IMR-90 (cell line): ENCODE measurements around the gene PDZRN3. TPM values are rescaled to one million over a fixed set of nuclear protein-coding genes. Genes with fewer than 3 reads are reported as not detected.

Experiments
- ATAC-seq: fragments of 200-7000 bp; cut with Tn5 transposase; 2 replicates; pipeline ENCODE4 v1.9.1; 2020; ENCODE audit warnings: low read depth, mild to moderate bottlenecking, moderate library complexity
- BruUV-seq: library from RNA; stranded (reverse); fragments of 400-500 nt; replicated peaks from 2 replicates; lab custom pipeline; 2021; lab: Mats Ljungman, UMichigan
- CTCF ChIA-PET: fragments of 300-600 bp; formaldehyde crosslinking; extraction: SDS; loops from one replicate; lab custom pipeline; 2021; ENCODE audit warnings: antibody characterized with exemption; lab: Yijun Ruan, JAX
- POLR2A ChIA-PET: fragments of 300-600 bp; sonication (Branson Sonifier 250); formaldehyde crosslinking; loops from one replicate; lab custom pipeline; 2022; ENCODE audit warnings: antibody characterized with exemption; ENCODE audit not compliant: unreplicated experiment; lab: Charles Lee
- DNase-seq: peaks from one replicate; pipeline ENCODE4 v3.0.0; 2013
- H2AFZ ChIP-seq: replicated peaks from 2 replicates; pipeline ENCODE3; 2013; ENCODE audit warnings: low read length, mild to moderate bottlenecking; ENCODE audit not compliant: poor library complexity
- H2AK5ac ChIP-seq: 2 replicates; pipeline ENCODE4 v1.6.1; 2013; ENCODE audit warnings: low read depth, low read length, inconsistent platforms
- H2AK9ac ChIP-seq: replicated peaks from 2 replicates; pipeline ENCODE3; 2013; ENCODE audit warnings: mild to moderate bottlenecking, low read depth, low read length, moderate library complexity; ENCODE audit not compliant: poor library complexity
- H2BK120ac ChIP-seq: 2 replicates; pipeline ENCODE4 v1.6.1; 2013; ENCODE audit warnings: low read depth, low read length, inconsistent platforms
- H2BK15ac ChIP-seq: 3 replicates; pipeline ENCODE4 v1.6.1; 2013; ENCODE audit warnings: low read depth, low read length, inconsistent platforms
- H2BK20ac ChIP-seq: 2 replicates; pipeline ENCODE4 v1.6.1; 2013; ENCODE audit warnings: low read depth, mild to moderate bottlenecking, inconsistent platforms, low read length, moderate library complexity
- H2BK5ac ChIP-seq: 2 replicates; pipeline ENCODE4 v1.6.1; 2013; ENCODE audit warnings: mild to moderate bottlenecking, low read depth, low read length, inconsistent platforms; ENCODE audit not compliant: poor library complexity, severe bottlenecking
- H3K14ac ChIP-seq: replicated peaks from 2 replicates; pipeline ENCODE4 v1.6.1; 2013; ENCODE audit warnings: low read depth, low read length, inconsistent platforms
- H3K18ac ChIP-seq: 2 replicates; pipeline ENCODE4 v1.6.1; 2013; ENCODE audit warnings: low read depth, low read length, control low read depth
- H3K23ac ChIP-seq: 2 replicates; pipeline ENCODE4 v1.6.1; 2013; ENCODE audit warnings: low read depth, low read length, inconsistent platforms
- H3K27ac ChIP-seq: 2 replicates; pipeline ENCODE4 v1.5.1; 2013; ENCODE audit warnings: mild to moderate bottlenecking, control low read depth, low read length; ENCODE audit not compliant: insufficient read depth
- H3K27me3 ChIP-seq: 2 replicates; pipeline ENCODE4 v1.6.1; 2013; ENCODE audit warnings: low read length; ENCODE audit not compliant: control insufficient read depth, insufficient read depth
- H3K36me3 ChIP-seq: 2 replicates; pipeline ENCODE4 v1.6.1; 2013; ENCODE audit warnings: low read length, mixed read lengths; ENCODE audit not compliant: control insufficient read depth, insufficient read depth
- H3K4ac ChIP-seq: 2 replicates; pipeline ENCODE4 v1.6.1; 2013; ENCODE audit warnings: low read depth, low read length, inconsistent platforms
- H3K4me1 ChIP-seq: 2 replicates; pipeline ENCODE4 v1.6.1; 2013; ENCODE audit warnings: low read length, mixed read lengths; ENCODE audit not compliant: control insufficient read depth, insufficient read depth
- H3K4me2 ChIP-seq: 2 replicates; pipeline ENCODE4 v1.6.1; 2013; ENCODE audit warnings: low read depth, mild to moderate bottlenecking, control low read depth, low read length, moderate library complexity
- H3K4me3 ChIP-seq: 2 replicates; pipeline ENCODE4 v1.5.1; 2013; ENCODE audit warnings: low read depth, mild to moderate bottlenecking, control low read depth, low read length, moderate library complexity; ENCODE audit not compliant: insufficient read depth
- H3K56ac ChIP-seq: 2 replicates; pipeline ENCODE4 v1.6.1; 2013; ENCODE audit warnings: low read length, inconsistent platforms; ENCODE audit not compliant: insufficient read depth; ENCODE audit errors: extremely low read depth
- H3K79me1 ChIP-seq, 2 experiments: 2 replicates each; pipeline ENCODE4 v1.6.1; 2013; ENCODE audit warnings: low read length in 2 of 2, inconsistent platforms in 1 of 2, low read depth in 1 of 2
- H3K9ac ChIP-seq: 2 replicates; pipeline ENCODE4 v1.6.1; 2013; ENCODE audit warnings: low read depth, low read length, control low read depth
- H3K9me1 ChIP-seq: 2 replicates; pipeline ENCODE4 v1.6.1; 2013; ENCODE audit warnings: low read length, inconsistent platforms; ENCODE audit not compliant: insufficient read depth
- H3K9me3 ChIP-seq: 2 replicates; pipeline ENCODE4 v1.6.1; 2013; ENCODE audit warnings: low read length; ENCODE audit not compliant: control insufficient read depth, insufficient read depth
- H4K20me1 ChIP-seq: 2 replicates; pipeline ENCODE4 v1.6.1; 2013; ENCODE audit warnings: low read length, inconsistent platforms; ENCODE audit not compliant: insufficient read depth
- H4K5ac ChIP-seq: 2 replicates; pipeline ENCODE4 v1.6.1; 2013; ENCODE audit warnings: mild to moderate bottlenecking, low read depth, low read length, control low read depth
- H4K8ac ChIP-seq, 2 experiments: 2 replicates each; pipeline ENCODE4 v1.6.1; 2013; ENCODE audit warnings: low read depth in 2 of 2, low read length in 2 of 2, control low read depth in 1 of 2, inconsistent platforms in 1 of 2
- H4K91ac ChIP-seq: 2 replicates; pipeline ENCODE4 v1.6.1; 2013; ENCODE audit warnings: low read depth, low read length, inconsistent platforms; ENCODE audit not compliant: insufficient read depth
- BHLHE40 ChIP-seq: fragments of 150-350 bp; IDR thresholded peaks from 2 replicates; pipeline ENCODE4 v1.6.1; 2016; ENCODE audit warnings: mild to moderate bottlenecking, low read depth, low read length
- CEBPB ChIP-seq: IDR thresholded peaks from 2 replicates; pipeline ENCODE4 v1.6.1; 2012; ENCODE audit warnings: low read depth, low read length, improper control_type of control experiment
- CHD1 ChIP-seq: IDR thresholded peaks from 2 replicates; pipeline ENCODE4 v1.6.1; 2012; ENCODE audit warnings: low read depth, low read length, improper control_type of control experiment
- FOS ChIP-seq: fragments of 150-350 bp; IDR thresholded peaks from 2 replicates; pipeline ENCODE4 v1.6.1; 2016; ENCODE audit warnings: low read depth, low read length
- MAFK ChIP-seq: IDR thresholded peaks from 2 replicates; pipeline ENCODE4 v1.6.1; 2012; ENCODE audit warnings: low read depth, low read length, improper control_type of control experiment
- MAZ ChIP-seq: IDR thresholded peaks from 2 replicates; pipeline ENCODE4 v1.6.1; 2012; ENCODE audit warnings: low read depth, mild to moderate bottlenecking, low read length, improper control_type of control experiment, moderate library complexity, borderline replicate concordance
- MXI1 ChIP-seq: IDR thresholded peaks from 2 replicates; pipeline ENCODE4 v1.6.1; 2012; ENCODE audit warnings: low read depth, mild to moderate bottlenecking, low read length, moderate library complexity, borderline replicate concordance
- NFE2L2 ChIP-seq: fragments of 150-350 bp; IDR thresholded peaks from 2 replicates; pipeline ENCODE4 v1.6.1; 2016; ENCODE audit warnings: low read depth, mild to moderate bottlenecking, low read length
- POLR2A ChIP-seq: IDR thresholded peaks from 2 replicates; pipeline ENCODE4 v1.6.1; 2012; ENCODE audit warnings: mild to moderate bottlenecking, low read depth, low read length
- RAD21 ChIP-seq: IDR thresholded peaks from 2 replicates; pipeline ENCODE4 v1.6.1; 2012; ENCODE audit warnings: low read length, improper control_type of control experiment
- RCOR1 ChIP-seq: IDR thresholded peaks from 2 replicates; pipeline ENCODE4 v1.6.1; 2012; ENCODE audit warnings: mild to moderate bottlenecking, low read length, improper control_type of control experiment; ENCODE audit not compliant: insufficient replicate concordance
- RFX5 ChIP-seq: IDR thresholded peaks from 2 replicates; pipeline ENCODE4 v1.8.0; 2012; ENCODE audit warnings: low read depth, mild to moderate bottlenecking, low read length, moderate library complexity
- SMC3 ChIP-seq: fragments of 150-350 bp; IDR thresholded peaks from 2 replicates; pipeline ENCODE4 v1.6.1; 2016; ENCODE audit warnings: low read depth, mild to moderate bottlenecking, antibody characterized with exemption, low read length, moderate library complexity
- WGBS, 2 experiments: methylation state at CpG; one replicate each; pipeline versions ENCODE4 v1.1.5 to v1.1.7; 2013; ENCODE audit warnings: missing lambda C conversion rate in 2 of 2; ENCODE audit not compliant: insufficient read length in 1 of 2; ENCODE audit errors: extremely low coverage in 2 of 2; 5-methylcytosine and 5-hydroxymethylcytosine counted together
- dilution Hi-C: fragments of 300-500 bp; cut with HindIII; formaldehyde crosslinking; loops from one replicate; pipeline ENCODE4 v1.14.3; 2018; ENCODE audit warnings: low sequenced_read_pairs; ENCODE audit not compliant: unreplicated experiment
- in situ Hi-C: fragments of 300-500 bp; cut with MboI; formaldehyde crosslinking; loops from 3 replicates; pipeline ENCODE4 v1.14.3; 2019; ENCODE audit warnings: low sequenced_read_pairs, inconsistent platforms, mixed read lengths
- intact Hi-C: fragments of 100-400 bp; cut with micrococcal nuclease; formaldehyde crosslinking; loops from 2 replicates; pipeline ENCODE4 v1.10.0; 2022
- polyA plus RNA-seq, 3 experiments: library from polyadenylated mRNA; depleted of rRNA; stranded (reverse); fragments of >200 nt; gene quantifications; 2 replicates each; pipeline ENCODE4 v1.2.3, GENCODE V29; 2012; ENCODE audit warnings: low replicate concordance in 1 of 3
- total RNA-seq: library from RNA; depleted of rRNA; stranded (reverse); fragments of >200 nt; gene quantifications from 2 replicates; pipeline ENCODE4 v1.2.3, GENCODE V29; 2012
- TF ChIP-seq, protein P1 (sequence below): fragments of 150-350 bp; IDR thresholded peaks from 2 replicates; pipeline ENCODE4 v1.6.1; 2016; ENCODE audit warnings: low read depth, mild to moderate bottlenecking, low read length, moderate library complexity, borderline replicate concordance
- TF ChIP-seq, protein P2 (sequence below): conservative IDR thresholded peaks from 2 replicates; pipeline ENCODE4 v1.5.1; 2012; ENCODE audit warnings: mild to moderate bottlenecking, low read depth, low read length, improper control_type of control experiment

PDZRN3 gene
- total and polyA plus RNA-seq, 2 of the 4 experiments (the other 2 are of a cell fraction) = 9.4 to 17.0 TPM

GRCh38 chr3:73352841-73353645, 271.7 kb downstream of the PDZRN3 start:
- ChIA-PET CTCF (no interaction called here), POLR2A (interaction anchor here (0.5 kb wide), 1 partner anchor 233 kb away, joined by 9 read pairs; no protein-coding TSS in a partner anchor)
- no peak overlapping the region for H3K56ac ChIP-seq
- no peak overlapping the region for H3K27ac ChIP-seq
- no peaks in the 10 kb centered on the region for H4K20me1 ChIP-seq
- WGBS, 2 experiments = no CpG with 5 or more reads among the region's 8 CpGs
- no peaks in the 10 kb centered on the region for H3K36me3 ChIP-seq
- H2BK5ac ChIP-seq = no peak overlapping the region
- dilution Hi-C loops = no loop called here
- no peak for DNase-seq
- H3K27me3 ChIP-seq = peaks cover 27% of the 10 kb centered on the region
- no peak overlapping the region for H2AFZ ChIP-seq
- H4K8ac ChIP-seq = no peak overlapping the region
- no peak overlapping the region for H3K14ac ChIP-seq
- no TSS peak for BruUV-seq
- H2BK15ac ChIP-seq = no peak overlapping the region
- H2AK9ac ChIP-seq = no peak overlapping the region
- in situ Hi-C loops = loop anchor here (25.0 kb wide), 1 partner anchor 91 kb away; no protein-coding TSS in a partner anchor
- intact Hi-C loops = no loop called here
- no peaks in the 10 kb centered on the region for H3K9me1 ChIP-seq
- H3K9me3 ChIP-seq = no peaks in the 10 kb centered on the region
- H2AK5ac ChIP-seq = no peak overlapping the region
- no peak overlapping the region for H3K4me3 ChIP-seq
- H4K91ac ChIP-seq = no peak overlapping the region
- H4K5ac ChIP-seq = no peak overlapping the region
- no peak overlapping the region for H3K23ac ChIP-seq
- no peak overlapping the region for H2BK20ac ChIP-seq
- H3K18ac ChIP-seq = no peak overlapping the region
- H2BK120ac ChIP-seq = no peak overlapping the region
- H3K79me1 ChIP-seq = no peaks in the 10 kb centered on the region
- ATAC-seq = no peak; the same call in 1 of the 2 replicates
- no peak overlapping the region for H3K9ac ChIP-seq
- no peak overlapping the region for H3K4ac ChIP-seq
- no peak overlapping the region for H3K4me2 ChIP-seq
- no peaks in the 10 kb centered on the region for H3K4me1 ChIP-seq
- TF ChIP-seq MAFK (no peak), RCOR1 (no peak), RAD21 (no peak), CEBPB (no peak), POLR2A (no peak), SMC3 (no peak), MAZ (no peak), CHD1 (no peak), RFX5 (no peak), BHLHE40 (no peak), MXI1 (no peak), FOS (no peak), NFE2L2 (no peak)
- TF ChIP-seq, protein P1, sequence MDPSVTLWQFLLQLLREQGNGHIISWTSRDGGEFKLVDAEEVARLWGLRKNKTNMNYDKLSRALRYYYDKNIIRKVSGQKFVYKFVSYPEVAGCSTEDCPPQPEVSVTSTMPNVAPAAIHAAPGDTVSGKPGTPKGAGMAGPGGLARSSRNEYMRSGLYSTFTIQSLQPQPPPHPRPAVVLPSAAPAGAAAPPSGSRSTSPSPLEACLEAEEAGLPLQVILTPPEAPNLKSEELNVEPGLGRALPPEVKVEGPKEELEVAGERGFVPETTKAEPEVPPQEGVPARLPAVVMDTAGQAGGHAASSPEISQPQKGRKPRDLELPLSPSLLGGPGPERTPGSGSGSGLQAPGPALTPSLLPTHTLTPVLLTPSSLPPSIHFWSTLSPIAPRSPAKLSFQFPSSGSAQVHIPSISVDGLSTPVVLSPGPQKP = no peak
- TF ChIP-seq, protein P2, sequence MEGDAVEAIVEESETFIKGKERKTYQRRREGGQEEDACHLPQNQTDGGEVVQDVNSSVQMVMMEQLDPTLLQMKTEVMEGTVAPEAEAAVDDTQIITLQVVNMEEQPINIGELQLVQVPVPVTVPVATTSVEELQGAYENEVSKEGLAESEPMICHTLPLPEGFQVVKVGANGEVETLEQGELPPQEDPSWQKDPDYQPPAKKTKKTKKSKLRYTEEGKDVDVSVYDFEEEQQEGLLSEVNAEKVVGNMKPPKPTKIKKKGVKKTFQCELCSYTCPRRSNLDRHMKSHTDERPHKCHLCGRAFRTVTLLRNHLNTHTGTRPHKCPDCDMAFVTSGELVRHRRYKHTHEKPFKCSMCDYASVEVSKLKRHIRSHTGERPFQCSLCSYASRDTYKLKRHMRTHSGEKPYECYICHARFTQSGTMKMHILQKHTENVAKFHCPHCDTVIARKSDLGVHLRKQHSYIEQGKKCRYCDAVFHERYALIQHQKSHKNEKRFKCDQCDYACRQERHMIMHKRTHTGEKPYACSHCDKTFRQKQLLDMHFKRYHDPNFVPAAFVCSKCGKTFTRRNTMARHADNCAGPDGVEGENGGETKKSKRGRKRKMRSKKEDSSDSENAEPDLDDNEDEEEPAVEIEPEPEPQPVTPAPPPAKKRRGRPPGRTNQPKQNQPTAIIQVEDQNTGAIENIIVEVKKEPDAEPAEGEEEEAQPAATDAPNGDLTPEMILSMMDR = no peak
